HG02870 (cell line): ENCODE measurements around the gene CCDC91.
"Not testable (repeated sequence)": the region's sequence is repeated elsewhere in the genome, so short reads cannot be mapped to it uniquely, and the experiment has no call there.

ENCODE experiments used
- ATAC-seq: cut with Tn5 transposase; IDR thresholded peaks from one replicate; pipeline ENCODE4 v1.9.1; 2021; ENCODE audit warnings: mild to moderate bottlenecking, moderate library complexity; ENCODE audit not compliant: unreplicated experiment

Gene CCDC91

GRCh38 chr12:28442101-28442500 lies 251.8 kb downstream of the CCDC91 start:
- no peak for ATAC-seq

DNA sequence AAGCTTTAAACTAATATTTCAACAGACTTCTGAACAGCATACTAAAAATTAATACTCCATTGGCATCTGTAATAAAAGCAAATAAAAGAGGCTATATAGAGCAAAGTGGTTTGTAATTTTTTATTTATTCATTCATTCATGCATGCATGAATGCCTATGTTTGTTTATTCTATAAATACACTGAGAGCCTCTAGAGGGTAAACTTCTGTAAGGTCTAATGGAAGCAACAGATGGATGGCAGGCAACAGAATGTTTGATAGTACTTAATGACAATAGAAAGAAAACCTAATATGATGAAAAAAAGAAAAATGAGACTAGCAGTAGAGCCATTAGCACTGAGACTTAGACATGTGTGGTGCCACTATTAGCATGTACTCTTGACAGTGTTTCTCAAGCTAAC lies 253.1 kb downstream of the CCDC91 start:
- ATAC-seq, result no peak

GRCh38 chr12:28446031-28446430 lies 255.8 kb downstream of the CCDC91 start:
- no peak for ATAC-seq

DNA sequence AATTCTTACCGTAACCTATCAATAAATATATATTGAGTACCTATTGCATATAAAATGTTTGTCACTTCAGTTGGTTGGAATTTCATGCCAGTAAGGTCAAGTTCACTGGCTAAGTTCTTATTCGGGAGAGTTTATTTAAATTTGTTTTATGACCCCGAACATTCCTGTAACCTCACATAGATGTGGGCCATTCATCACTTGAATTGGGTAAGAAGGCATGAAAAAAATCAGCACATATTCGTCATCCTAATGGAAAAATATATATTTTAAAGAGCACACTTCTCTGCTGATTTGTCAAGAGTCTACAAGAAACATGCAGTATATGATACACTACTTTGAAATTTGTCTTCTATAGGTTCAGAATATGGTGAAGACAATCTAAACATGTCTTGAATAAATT lies 263.4 kb downstream of the CCDC91 start:
- no peak for ATAC-seq

- ATAC-seq, result no peak
Measured at GRCh38 chr12:28456934-28457710, 266.9 kb downstream of the CCDC91 start.

DNA sequence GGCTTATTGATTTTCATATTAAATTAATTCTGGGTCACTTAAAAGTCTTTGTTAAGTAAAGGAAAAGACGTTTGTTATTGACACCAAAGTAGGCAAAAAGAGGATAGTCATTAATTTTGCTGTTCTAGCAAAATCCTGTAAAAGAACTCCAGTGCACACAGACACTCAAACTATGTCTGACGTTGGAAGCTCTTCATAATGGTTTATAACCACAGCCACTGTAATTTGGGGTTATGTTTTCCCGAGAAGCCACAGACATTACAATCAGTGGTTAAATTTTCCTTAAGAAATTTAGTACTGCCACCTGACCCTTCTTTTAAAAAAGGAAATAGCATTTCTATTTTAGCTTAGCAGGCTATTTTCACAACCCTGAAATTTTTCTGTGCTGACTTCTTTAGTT lies 267.5 kb downstream of the CCDC91 start:
- ATAC-seq, result no peak

DNA sequence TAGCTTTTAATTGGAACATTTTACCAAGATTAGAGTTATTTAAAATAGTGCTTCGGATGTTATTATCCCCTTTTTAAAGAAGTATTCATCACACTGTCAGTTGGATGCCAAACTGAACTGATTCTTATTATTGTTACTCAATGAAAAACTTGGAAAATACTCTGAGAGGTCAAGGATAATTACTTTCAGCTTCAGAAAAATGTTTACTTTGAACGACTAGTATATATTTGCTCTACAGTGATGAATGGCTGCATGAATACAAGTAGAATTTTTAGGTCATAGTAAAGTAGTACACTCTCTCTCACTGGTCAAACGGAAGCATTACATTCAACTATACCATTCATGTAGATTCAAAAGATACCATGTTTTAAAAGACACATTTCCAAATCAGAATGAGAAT lies 269.2 kb downstream of the CCDC91 start:
- no peak for ATAC-seq

DNA sequence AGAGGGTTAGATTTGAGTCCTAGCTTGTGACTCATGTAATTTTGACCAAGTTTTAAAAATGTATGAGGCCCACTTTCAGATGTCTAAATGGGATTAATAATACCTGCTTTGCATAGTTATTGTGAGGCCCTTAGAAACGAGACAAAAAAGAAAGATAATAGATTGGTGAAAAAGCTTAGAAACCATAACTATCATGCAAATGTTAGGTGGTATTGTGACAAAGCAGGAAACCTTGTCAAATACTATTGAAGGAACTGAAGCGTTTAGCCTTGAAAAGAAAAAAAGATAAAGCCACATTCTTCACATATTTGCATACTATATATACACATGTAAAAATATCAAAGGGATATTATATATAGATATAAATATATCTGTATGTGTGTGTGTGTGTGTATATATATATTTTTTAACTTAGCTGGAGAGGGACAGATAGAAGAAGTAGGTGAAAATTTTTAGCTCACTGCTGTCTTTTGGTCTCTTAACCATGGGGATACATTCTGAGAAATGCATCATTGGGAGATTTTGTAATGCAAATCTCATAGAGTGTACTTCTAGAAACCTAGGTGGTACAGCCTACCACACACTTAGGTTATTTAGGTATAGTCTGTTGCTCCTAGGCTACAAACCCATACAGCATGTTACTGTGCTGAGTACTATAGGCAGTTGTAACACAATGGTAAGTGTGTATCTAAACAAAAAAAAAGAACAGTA lies 270.3 kb downstream of the CCDC91 start:
- ATAC-seq, result no peak

DNA sequence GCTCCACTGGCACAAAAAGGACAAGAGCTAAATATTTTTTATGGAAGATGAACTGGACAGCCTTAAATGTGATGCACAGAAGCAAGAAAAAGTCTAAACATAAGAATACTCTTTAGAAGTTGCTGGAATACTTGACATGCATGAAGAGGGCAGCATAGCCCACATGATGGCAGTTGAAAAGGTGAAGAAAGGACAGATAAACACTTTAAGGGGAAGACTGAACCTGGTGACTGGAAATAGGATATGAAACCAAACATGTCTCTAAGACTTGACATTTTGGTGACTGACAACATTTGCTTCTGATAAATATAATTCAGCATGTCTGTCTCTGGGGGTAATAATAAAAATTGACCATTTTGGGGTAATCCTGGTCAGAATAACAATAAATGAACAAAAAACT lies 273.1 kb downstream of the CCDC91 start:
- ATAC-seq, result no peak

DNA sequence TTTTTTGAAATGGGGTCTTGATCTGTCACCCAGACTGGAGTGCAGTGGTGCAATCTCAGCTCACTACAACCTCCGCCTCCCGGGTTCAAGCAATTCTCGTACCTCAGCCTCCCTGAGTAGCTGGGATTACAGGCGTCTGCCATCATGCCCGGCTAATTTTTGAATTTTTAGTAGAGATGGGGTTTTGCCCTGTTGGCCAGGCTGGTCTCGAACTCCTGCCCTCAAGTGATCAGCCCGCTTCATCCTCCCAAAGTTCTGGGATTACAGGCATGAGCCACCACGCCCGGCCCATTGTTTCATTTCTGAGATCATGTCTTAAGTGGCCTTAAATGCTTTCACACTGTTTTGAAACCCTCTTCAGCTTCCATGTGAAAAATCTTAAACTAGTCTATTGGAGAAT lies 281.5 kb downstream of the CCDC91 start:
- ATAC-seq, result not testable (repeated sequence)

DNA sequence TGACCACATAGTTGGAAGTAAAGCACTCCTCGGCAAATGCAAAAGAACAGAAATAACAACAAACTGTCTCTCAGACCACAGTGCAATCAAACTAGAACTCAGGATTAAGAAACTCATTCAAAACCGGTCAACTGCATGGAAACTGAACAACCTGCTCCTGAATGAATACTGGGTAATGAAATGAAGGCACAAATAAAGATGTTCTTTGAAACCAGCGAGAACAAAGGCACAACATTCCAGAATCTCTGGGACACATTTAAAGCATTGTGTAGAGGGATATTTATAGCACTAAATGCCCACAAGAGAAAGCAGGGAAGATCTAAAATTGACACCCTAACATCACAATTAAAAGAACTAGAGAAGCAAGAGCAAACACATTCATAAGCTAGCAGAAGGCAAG lies 285.9 kb downstream of the CCDC91 start:
- not testable (repeated sequence) for ATAC-seq

GRCh38 chr12:28479097-28479496 lies 288.8 kb downstream of the CCDC91 start:
- ATAC-seq, result not testable (repeated sequence)

- no peak for ATAC-seq
Measured at GRCh38 chr12:28479683-28480082, 289.4 kb downstream of the CCDC91 start.

GRCh38 chr12:28484156-28484555 lies 293.9 kb downstream of the CCDC91 start:
- no peak for ATAC-seq

DNA sequence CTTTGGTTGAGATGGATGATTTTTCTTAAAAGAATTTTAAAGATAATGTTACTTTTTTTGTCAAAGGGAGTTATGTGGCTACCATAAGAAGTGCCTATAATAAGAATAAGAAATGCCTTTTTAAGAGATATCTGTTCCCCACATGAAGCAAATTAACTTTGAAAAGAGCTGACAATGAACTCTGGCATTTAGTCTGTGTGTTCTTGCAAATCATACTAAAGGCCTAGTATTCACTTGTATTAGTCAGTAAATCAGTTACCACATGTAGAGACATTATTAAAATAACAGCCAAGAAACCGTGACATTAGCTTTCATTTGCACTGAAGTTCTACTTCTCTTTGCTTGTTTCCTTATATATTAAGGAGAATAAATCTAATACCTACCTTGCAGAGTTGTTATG lies 296.3 kb downstream of the CCDC91 start:
- ATAC-seq, result no peak

DNA sequence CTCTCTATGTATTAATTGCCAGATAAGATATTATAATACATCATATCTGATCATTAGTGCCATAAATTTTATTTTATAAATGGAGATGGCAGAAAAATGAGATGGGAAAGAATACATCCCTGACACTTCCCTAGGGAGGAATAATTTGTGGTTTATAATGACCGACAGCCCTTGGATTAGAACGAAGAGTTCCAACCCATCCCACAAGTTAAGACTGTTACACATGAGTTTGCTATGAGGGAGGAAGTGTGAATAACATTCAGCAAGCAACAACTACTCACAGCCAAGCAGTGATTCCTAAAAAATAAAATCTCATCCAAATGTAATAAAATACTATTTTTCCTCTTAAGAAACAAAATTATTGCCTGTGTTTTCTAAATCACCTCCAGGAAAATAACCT lies 299.0 kb downstream of the CCDC91 start:
- no peak for ATAC-seq

- peak; percentile 97 for ATAC-seq
Measured at GRCh38 chr12:28497889-28498411, 307.7 kb downstream of the CCDC91 start.

GRCh38 chr12:28498850-28499249 lies 308.6 kb downstream of the CCDC91 start:
- ATAC-seq, result no peak

DNA sequence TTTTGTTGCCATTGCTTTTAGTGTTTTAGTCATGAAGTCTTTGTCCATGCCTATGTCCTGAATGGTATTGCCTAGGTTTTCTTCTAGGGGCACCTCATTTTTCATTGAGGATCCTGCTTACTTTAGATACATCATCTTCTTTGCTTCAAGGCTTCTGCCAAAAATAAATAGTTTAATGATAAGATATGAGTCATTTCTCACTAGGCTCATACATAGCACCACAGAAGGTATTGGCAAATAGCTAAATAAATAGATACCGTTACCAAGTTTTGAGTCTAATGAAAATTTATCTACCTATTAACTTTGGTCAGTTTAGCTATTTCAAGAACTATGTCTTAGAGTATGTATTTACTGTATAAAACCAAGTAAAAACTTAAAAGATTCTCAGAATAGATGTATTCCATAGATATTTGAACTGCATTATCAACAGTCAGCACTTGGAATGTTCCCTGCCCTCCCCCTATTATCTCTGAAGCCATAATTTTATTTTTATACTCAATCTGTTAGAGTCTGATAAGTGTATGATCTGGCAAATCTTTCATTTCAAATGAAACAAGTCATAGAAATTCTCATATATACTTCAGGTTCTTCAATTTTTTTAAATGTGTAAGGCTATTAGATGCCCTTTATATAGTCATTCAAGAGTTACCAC lies 310.2 kb downstream of the CCDC91 start:
- ATAC-seq, result no peak

GRCh38 chr12:28506271-28506670 lies 316.0 kb downstream of the CCDC91 start:
- no peak for ATAC-seq

GRCh38 chr12:28507033-28507432 lies 316.8 kb downstream of the CCDC91 start:
- ATAC-seq, result no peak

DNA sequence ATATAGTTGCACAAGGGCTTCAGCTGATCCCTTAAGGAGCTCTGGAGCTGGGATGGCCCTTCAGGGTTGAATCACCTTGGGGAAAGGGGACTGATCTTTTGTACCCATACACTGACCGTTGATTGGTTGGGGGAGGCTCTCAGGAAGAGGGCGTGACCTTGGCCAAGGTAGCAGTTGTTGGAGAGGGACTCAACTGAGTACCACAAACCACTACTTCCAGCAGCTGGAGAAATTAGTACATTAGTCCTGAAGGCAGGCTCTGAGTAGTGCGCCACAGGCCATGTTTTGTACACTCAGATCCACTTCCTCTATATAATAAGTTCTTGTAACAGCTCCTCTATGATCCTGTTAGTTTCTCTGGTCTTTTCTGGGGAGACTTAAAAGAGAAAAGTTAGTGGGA lies 317.6 kb downstream of the CCDC91 start:
- no peak for ATAC-seq
